OCI-LY3 (cell line): ENCODE measurements around the gene GADL1.

Source experiments
- EZH2phosphoT487 ChIP-seq: fragments of 200-600 bp; shearing (Covaris generic); IDR thresholded peaks from 2 replicates; pipeline ENCODE4 v1.6.1; 2018; ENCODE audit warnings: antibody characterized with exemption, mixed run types, low read depth
- TF ChIP-seq, protein P1 (sequence below): fragments of 200-600, 300-600 bp; sonication (generic); IDR thresholded peaks from 2 replicates; pipeline ENCODE4 v1.5.1; 2014; ENCODE audit warnings: antibody characterized with exemption, low read length, low read depth

DNA sequence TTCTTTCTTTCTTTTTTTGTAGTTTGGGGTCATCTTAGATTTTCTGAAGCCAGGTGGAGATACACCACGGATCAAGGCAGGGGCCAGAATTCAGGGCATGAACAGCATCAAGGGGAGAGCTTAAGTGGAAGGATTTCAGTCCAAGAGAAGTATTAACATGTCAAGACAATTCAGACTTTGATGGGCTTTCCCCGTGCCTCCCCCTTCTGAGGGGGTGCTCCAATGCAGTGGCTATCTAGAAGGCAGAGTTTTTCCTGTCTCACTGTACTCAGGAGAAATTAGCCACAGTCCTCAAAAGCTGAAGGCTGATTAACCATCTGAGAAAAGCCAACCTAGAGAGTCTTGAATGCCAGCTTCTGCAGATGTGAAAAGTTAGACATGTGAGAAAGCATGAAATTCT, 160.8 kb downstream of the GADL1 start:
- TF ChIP-seq, protein P1, sequence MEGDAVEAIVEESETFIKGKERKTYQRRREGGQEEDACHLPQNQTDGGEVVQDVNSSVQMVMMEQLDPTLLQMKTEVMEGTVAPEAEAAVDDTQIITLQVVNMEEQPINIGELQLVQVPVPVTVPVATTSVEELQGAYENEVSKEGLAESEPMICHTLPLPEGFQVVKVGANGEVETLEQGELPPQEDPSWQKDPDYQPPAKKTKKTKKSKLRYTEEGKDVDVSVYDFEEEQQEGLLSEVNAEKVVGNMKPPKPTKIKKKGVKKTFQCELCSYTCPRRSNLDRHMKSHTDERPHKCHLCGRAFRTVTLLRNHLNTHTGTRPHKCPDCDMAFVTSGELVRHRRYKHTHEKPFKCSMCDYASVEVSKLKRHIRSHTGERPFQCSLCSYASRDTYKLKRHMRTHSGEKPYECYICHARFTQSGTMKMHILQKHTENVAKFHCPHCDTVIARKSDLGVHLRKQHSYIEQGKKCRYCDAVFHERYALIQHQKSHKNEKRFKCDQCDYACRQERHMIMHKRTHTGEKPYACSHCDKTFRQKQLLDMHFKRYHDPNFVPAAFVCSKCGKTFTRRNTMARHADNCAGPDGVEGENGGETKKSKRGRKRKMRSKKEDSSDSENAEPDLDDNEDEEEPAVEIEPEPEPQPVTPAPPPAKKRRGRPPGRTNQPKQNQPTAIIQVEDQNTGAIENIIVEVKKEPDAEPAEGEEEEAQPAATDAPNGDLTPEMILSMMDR = no peak
- no peak for TF ChIP-seq EZH2phosphoT487
